Myocyte (in vitro differentiated cells): Measurements from ENCODE around the gene CDH4. TPM values are rescaled to one million over a fixed set of nuclear protein-coding genes. Genes with fewer than 3 reads are reported as not detected.
A peak's percentile ranks its signal among the peaks of the same experiment; 100 is the strongest.

ENCODE experiments used
- DNase-seq: peaks from one replicate; pipeline ENCODE4 v3.0.0-alpha.2; 2012; ENCODE audit warnings: low read depth
- total RNA-seq: library from RNA; depleted of rRNA; stranded (reverse); fragments of >200 nt; gene quantifications from 2 replicates; pipeline ENCODE4 v1.2.3, GENCODE V29; 2014

The CDH4 gene
- total RNA-seq, 1 donor from 2014 or later, result 0.45 TPM

GRCh38 chr20:61744691-61745396 lies 492.8 kb downstream of the CDH4 start:
- no peak for DNase-seq

- DNase-seq, result no peak
These were observed 493.5 kb downstream of the CDH4 start for GRCh38 chr20:61745397-61746146.

GRCh38 chr20:61746147-61746646 lies 494.1 kb downstream of the CDH4 start:
- DNase-seq, result no peak

- no peak for DNase-seq
These were observed 494.7 kb downstream of the CDH4 start for GRCh38 chr20:61746781-61747180.

GRCh38 chr20:61748376-61748775 lies 496.3 kb downstream of the CDH4 start:
- no peak for DNase-seq

GRCh38 chr20:61749406-61750075 lies 497.5 kb downstream of the CDH4 start:
- no peak for DNase-seq

- no peak for DNase-seq
These were observed 498.0 kb downstream of the CDH4 start for GRCh38 chr20:61750093-61750492.

- no peak for DNase-seq
These were observed 500.5 kb downstream of the CDH4 start for GRCh38 chr20:61752576-61752975.

- peak; percentile 11 for DNase-seq
These were observed 501.4 kb downstream of the CDH4 start for GRCh38 chr20:61753316-61753942.

- DNase-seq, result no peak
These were observed 502.2 kb downstream of the CDH4 start for GRCh38 chr20:61753987-61754956.

- DNase-seq, result no peak
These were observed 503.1 kb downstream of the CDH4 start for GRCh38 chr20:61754976-61755778.

- DNase-seq, result no peak
These were observed 504.1 kb downstream of the CDH4 start for GRCh38 chr20:61755971-61756845.

GRCh38 chr20:61756966-61757677 lies 505.1 kb downstream of the CDH4 start:
- no peak for DNase-seq

- DNase-seq, result no peak
These were observed 505.9 kb downstream of the CDH4 start for GRCh38 chr20:61757678-61758563.

GRCh38 chr20:61758564-61759200 lies 506.6 kb downstream of the CDH4 start:
- DNase-seq, result no peak
